AG09319 (cell line): Measurements from ENCODE around the gene ADAMTS8.

Experiments
- DNase-seq: peaks from one replicate; pipeline ENCODE4 v3.0.0-alpha.2; 2010; ENCODE audit warnings: low read depth; ENCODE audit errors: extremely low read depth
- TF ChIP-seq, protein P1 (sequence below): IDR thresholded peaks from 2 replicates; pipeline ENCODE4 v1.5.1; 2011; ENCODE audit warnings: low read depth, mild to moderate bottlenecking, inconsistent platforms, low read length, moderate library complexity

Gene ADAMTS8

DNA sequence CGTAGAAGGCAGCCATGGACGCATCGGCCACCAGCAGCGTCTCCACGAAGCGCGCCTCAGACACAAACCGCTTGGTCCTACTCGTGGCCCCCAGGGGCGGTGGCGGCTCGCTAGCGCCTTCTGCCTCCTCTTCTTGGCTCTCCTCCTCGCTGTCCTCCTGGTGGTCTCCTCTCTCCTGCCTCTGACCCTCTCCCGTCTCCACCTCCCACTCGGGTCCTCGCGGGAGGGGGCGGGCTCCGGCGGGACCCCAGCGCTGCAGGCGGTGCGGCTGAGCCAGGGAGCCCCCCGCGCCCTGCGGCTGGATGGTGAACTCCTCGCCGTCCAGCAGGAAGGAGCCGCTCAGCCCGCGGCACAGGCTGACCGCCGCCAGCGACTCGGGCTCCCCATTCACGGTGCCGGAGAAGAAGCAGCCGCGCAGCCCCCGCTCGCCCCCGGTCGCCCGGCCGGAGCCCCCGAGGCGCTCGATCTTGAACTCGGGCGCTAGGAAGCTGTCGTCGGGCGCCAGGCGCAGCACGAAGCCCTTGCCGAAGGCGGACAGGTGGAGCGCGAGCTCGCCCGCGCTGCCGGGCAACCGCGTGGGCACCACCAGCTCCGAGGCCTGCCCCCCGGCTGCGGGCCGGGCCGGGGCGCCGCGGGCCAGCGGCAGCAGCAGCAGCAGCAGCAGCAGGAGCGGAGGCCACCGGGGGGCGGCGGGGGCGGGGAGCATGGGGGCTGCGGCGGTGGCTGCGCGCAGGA, 661 bp downstream of the ADAMTS8 start:
- no peak for DNase-seq
- TF ChIP-seq, protein P1, sequence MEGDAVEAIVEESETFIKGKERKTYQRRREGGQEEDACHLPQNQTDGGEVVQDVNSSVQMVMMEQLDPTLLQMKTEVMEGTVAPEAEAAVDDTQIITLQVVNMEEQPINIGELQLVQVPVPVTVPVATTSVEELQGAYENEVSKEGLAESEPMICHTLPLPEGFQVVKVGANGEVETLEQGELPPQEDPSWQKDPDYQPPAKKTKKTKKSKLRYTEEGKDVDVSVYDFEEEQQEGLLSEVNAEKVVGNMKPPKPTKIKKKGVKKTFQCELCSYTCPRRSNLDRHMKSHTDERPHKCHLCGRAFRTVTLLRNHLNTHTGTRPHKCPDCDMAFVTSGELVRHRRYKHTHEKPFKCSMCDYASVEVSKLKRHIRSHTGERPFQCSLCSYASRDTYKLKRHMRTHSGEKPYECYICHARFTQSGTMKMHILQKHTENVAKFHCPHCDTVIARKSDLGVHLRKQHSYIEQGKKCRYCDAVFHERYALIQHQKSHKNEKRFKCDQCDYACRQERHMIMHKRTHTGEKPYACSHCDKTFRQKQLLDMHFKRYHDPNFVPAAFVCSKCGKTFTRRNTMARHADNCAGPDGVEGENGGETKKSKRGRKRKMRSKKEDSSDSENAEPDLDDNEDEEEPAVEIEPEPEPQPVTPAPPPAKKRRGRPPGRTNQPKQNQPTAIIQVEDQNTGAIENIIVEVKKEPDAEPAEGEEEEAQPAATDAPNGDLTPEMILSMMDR: peak; percentile 17

DNA sequence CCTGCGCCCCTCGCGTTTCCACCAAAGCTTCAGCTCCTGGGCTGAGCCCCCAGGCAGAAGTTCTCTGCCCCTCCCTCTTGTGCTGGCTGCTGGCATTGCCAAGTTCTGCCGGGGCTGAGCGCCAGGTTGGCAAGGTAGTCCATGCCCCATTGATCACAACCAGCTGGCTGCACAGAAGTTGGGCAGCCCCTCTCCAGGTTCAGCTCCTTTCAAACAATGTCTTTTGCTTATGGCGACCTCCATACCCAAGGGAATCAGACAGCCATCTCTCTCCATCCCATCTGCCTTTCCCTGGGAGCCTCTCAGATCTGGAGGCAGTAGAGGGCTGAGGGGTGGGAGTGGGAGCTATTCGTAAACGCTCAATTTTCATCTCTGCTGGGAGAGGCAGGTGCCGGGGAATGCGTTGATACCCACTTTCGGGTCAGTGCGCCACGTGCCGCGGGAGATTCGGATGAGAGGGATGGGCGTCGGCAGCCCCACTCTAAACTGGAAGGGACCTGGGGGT, 1.5 kb downstream of the ADAMTS8 start:
- TF ChIP-seq, protein P1: no peak
- DNase-seq: no peak

DNA sequence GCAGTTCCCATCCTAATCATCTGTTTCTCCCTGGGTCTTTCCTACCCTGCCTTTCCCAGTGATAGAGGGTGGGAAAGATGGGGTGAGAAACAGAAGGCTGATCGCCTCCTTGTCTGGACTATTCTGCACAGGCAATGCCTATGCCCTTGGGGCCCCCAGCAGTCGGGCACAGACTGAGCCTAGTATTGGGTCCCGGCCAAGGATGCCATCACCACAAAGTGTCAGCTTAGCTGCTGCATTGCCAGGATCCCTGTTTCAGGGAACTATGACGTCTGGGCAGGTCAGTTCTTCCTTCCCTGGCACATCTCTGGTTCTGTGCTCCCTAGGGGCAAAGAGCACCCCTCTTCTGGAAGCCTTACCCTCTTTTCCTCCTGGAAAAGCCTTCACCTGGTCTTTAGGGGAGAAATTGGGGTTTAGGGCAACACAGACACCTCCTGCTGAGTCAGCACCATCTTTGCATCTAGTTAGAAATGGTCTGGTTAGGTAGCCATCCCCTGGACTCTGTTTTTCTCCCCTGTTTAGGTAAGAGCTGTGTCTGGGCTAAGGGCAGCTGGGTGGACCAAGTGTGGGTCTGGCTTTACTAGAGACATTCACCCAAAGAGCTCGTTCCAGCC, 2.1 kb downstream of the ADAMTS8 start:
- no peak for DNase-seq
- TF ChIP-seq, protein P1: no peak

GRCh38 chr11:130425156-130425555, 3.3 kb downstream of the ADAMTS8 start:
- TF ChIP-seq, protein P1: no peak
- no peak for DNase-seq

- TF ChIP-seq, protein P1: no peak
- DNase-seq: no peak
Observed at GRCh38 chr11:130424613-130425140, 3.7 kb downstream of the ADAMTS8 start.

- DNase-seq: no peak
- TF ChIP-seq, protein P1: no peak
Observed at GRCh38 chr11:130423541-130424142, 4.8 kb downstream of the ADAMTS8 start.
